Activated CD8-positive, alpha-beta T cell treated with anti-CD3 and anti-CD28 coated beads, Interleukin-2, amount 10 ng/mL, durations not matched to agents 7 days and 5 days (primary cell): ENCODE measurements around the gene DGKI. TPM values are rescaled to one million over a fixed set of nuclear protein-coding genes. Genes with fewer than 3 reads are reported as not detected.

Experiments
- ATAC-seq: fragments of 150-1000 bp; cut with Tn5 transposase; one replicate; pipeline ENCODE4 v1.10.0; 2021; ENCODE audit warnings: moderate library complexity
- CTCF ChIA-PET: fragments of 350-600 bp; sonication (Branson Sonifier 250); formaldehyde crosslinking; loops from one replicate; lab custom pipeline; 2021; ENCODE audit warnings: antibody characterized with exemption; lab: Charles Lee
- POLR2A ChIA-PET: fragments of 350-600 bp; sonication (Branson Sonifier 250); formaldehyde crosslinking; loops from one replicate; lab custom pipeline; 2021; ENCODE audit warnings: antibody characterized with exemption; lab: Charles Lee
- DNase-seq: peaks from one replicate; pipeline ENCODE4 v3.0.0-alpha.2; 2020
- H3K27ac Mint-ChIP-seq: one replicate; pipeline ENCODE4 v1.8.0; 2021; ENCODE audit warnings: mild to moderate bottlenecking, mixed read lengths
- H3K27me3 Mint-ChIP-seq: one replicate; pipeline ENCODE4 v1.8.0; 2021; ENCODE audit warnings: low read depth, mixed read lengths
- H3K36me3 Mint-ChIP-seq: one replicate; pipeline ENCODE4 v1.8.0; 2021; ENCODE audit warnings: low read depth, mixed read lengths
- H3K4me1 Mint-ChIP-seq: one replicate; pipeline ENCODE4 v1.8.0; 2021; ENCODE audit warnings: low read depth, mixed read lengths
- H3K4me3 Mint-ChIP-seq: one replicate; pipeline ENCODE4 v1.8.0; 2021; ENCODE audit warnings: mild to moderate bottlenecking, mixed read lengths
- H3K9me3 Mint-ChIP-seq: one replicate; pipeline ENCODE4 v1.8.0; 2022; ENCODE audit warnings: mixed read lengths; ENCODE audit not compliant: insufficient read depth
- total RNA-seq, 2 experiments: library from RNA; stranded (reverse); gene quantifications; one replicate each; pipeline ENCODE4 v1.2.3, GENCODE V29; 2021

Gene DGKI
- total RNA-seq, 2 experiments from 2014 or later, result not detected

- no peak for DNase-seq
- CTCF ChIA-PET, result no interaction called here
- ATAC-seq, result no peak
- Mint-ChIP-seq H3K4me1 (peaks cover 7% of the 10 kb centered on the region), H3K27me3 (no peaks in the 10 kb centered on the region), H3K4me3 (no peak overlapping the region), H3K36me3 (peaks cover 30% of the 10 kb centered on the region), H3K9me3 (peaks cover 7% of the 10 kb centered on the region), H3K27ac (no peak overlapping the region)
- POLR2A ChIA-PET, result no interaction called here
These were observed 23.9 kb upstream of the DGKI start for GRCh38 chr7:137870684-137871083.

GRCh38 chr7:137870078-137870477, 23.3 kb upstream of the DGKI start:
- no peak overlapping the region for H3K4me3 Mint-ChIP-seq
- peaks cover 12% of the 10 kb centered on the region for H3K9me3 Mint-ChIP-seq
- DNase-seq (no peak), ATAC-seq (no peak)
- H3K27ac Mint-ChIP-seq, result no peak overlapping the region
- H3K27me3 Mint-ChIP-seq, result no peaks in the 10 kb centered on the region
- H3K4me1 Mint-ChIP-seq, result peaks cover 7% of the 10 kb centered on the region
- ChIA-PET POLR2A (no interaction called here), CTCF (no interaction called here)
- H3K36me3 Mint-ChIP-seq, result peaks cover 34% of the 10 kb centered on the region

GRCh38 chr7:137869260-137869659, 22.5 kb upstream of the DGKI start:
- no peak overlapping the region for H3K27ac Mint-ChIP-seq
- DNase-seq (no peak), ATAC-seq (no peak)
- peaks cover 32% of the 10 kb centered on the region for H3K36me3 Mint-ChIP-seq
- no peak overlapping the region for H3K4me3 Mint-ChIP-seq
- ChIA-PET CTCF (no interaction called here), POLR2A (no interaction called here)
- peaks cover 7% of the 10 kb centered on the region for H3K4me1 Mint-ChIP-seq
- H3K27me3 Mint-ChIP-seq, result no peaks in the 10 kb centered on the region
- peaks cover 12% of the 10 kb centered on the region for H3K9me3 Mint-ChIP-seq

DNA sequence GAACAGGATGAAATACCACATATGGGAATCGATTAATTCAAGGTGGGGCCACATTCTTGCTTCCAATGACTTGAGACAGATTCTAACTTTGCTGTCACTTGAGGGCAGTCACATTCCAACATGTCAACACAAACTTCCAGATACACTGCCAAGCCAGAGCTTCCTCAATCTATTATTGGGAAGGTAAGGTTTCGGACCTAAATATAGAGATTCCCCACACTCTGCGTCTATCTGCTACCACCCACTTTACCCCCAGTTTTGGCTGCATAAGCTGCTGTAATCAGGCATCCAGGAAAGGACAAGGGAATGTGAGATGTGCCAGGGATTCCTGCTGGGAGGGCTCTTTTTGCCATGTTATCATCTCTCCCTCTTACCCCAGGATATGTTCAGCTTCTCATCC, 20.5 kb upstream of the DGKI start:
- Mint-ChIP-seq H3K36me3 (peaks cover 31% of the 10 kb centered on the region), H3K27ac (no peak overlapping the region), H3K9me3 (peaks cover 12% of the 10 kb centered on the region), H3K27me3 (no peaks in the 10 kb centered on the region), H3K4me3 (no peak overlapping the region), H3K4me1 (peaks cover 4% of the 10 kb centered on the region)
- DNase-seq (no peak), ATAC-seq (no peak)
- CTCF ChIA-PET, result interaction anchor here (1.4 kb wide), 1 partner anchor 212 kb away, joined by 4 read pairs; no protein-coding TSS in a partner anchor
- POLR2A ChIA-PET, result no interaction called here

GRCh38 chr7:137865764-137866163, 19.0 kb upstream of the DGKI start:
- H3K36me3 Mint-ChIP-seq, result peaks cover 31% of the 10 kb centered on the region
- H3K27ac Mint-ChIP-seq, result no peak overlapping the region
- H3K4me3 Mint-ChIP-seq, result no peak overlapping the region
- peaks cover 3% of the 10 kb centered on the region for H3K4me1 Mint-ChIP-seq
- peaks cover 12% of the 10 kb centered on the region for H3K9me3 Mint-ChIP-seq
- ChIA-PET POLR2A (no interaction called here), CTCF (interaction anchor here (1.2 to 1.4 kb wide), 2 partner anchors 26 to 210 kb away, joined by 3 to 4 read pairs; no protein-coding TSS in a partner anchor)
- DNase-seq, result no peak
- H3K27me3 Mint-ChIP-seq, result no peaks in the 10 kb centered on the region
- no peak for ATAC-seq

GRCh38 chr7:137862964-137863363, 16.2 kb upstream of the DGKI start:
- Mint-ChIP-seq H3K4me1 (no peaks in the 10 kb centered on the region), H3K4me3 (no peak overlapping the region), H3K9me3 (peaks cover 12% of the 10 kb centered on the region), H3K27ac (no peak overlapping the region), H3K36me3 (peaks cover 26% of the 10 kb centered on the region), H3K27me3 (no peaks in the 10 kb centered on the region)
- DNase-seq (no peak), ATAC-seq (no peak)
- ChIA-PET POLR2A (interaction anchor here (1.2 kb wide), 1 partner anchor 42 kb away, joined by 3 read pairs; no protein-coding TSS in a partner anchor), CTCF (no interaction called here)

DNA sequence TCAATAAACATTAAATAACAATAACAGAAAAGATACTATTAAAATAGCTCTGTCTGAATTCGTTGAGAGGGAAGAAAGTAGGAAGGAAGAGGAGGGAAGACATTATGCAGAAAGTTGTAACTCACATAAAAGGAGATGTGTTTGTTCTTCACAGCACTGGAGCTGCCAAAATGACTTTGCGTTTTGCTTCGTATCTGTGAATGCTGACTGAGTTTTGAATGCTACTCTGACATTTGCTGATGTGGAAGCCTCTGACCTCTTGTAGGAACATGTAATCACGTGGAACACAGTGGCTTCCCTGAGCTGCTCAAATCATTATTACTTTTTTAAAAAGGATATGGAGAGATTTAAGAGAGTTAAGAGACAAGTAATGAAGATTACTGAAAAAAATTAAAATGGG, 15.6 kb upstream of the DGKI start:
- Mint-ChIP-seq H3K36me3 (peaks cover 20% of the 10 kb centered on the region), H3K27me3 (no peaks in the 10 kb centered on the region), H3K9me3 (peaks cover 12% of the 10 kb centered on the region), H3K27ac (no peak overlapping the region), H3K4me1 (no peaks in the 10 kb centered on the region), H3K4me3 (no peak overlapping the region)
- no peak for DNase-seq
- ChIA-PET POLR2A (interaction anchor here (1.2 kb wide), 1 partner anchor 41 kb away, joined by 3 read pairs; no protein-coding TSS in a partner anchor), CTCF (interaction anchor here (0.7 kb wide), 1 partner anchor 42 kb away, joined by 3 read pairs; no protein-coding TSS in a partner anchor)
- ATAC-seq, result no peak

GRCh38 chr7:137860542-137860941, 13.8 kb upstream of the DGKI start:
- Mint-ChIP-seq H3K9me3 (peaks cover 4% of the 10 kb centered on the region), H3K36me3 (peaks cover 6% of the 10 kb centered on the region), H3K27ac (no peak overlapping the region), H3K4me1 (no peaks in the 10 kb centered on the region), H3K27me3 (no peaks in the 10 kb centered on the region), H3K4me3 (no peak overlapping the region)
- DNase-seq (no peak), ATAC-seq (no peak)
- ChIA-PET CTCF (no interaction called here), POLR2A (no interaction called here)

- H3K27ac Mint-ChIP-seq, result no peak overlapping the region
These were observed 6.3 kb upstream of the DGKI start for GRCh38 chr7:137853053-137853452.

DNA sequence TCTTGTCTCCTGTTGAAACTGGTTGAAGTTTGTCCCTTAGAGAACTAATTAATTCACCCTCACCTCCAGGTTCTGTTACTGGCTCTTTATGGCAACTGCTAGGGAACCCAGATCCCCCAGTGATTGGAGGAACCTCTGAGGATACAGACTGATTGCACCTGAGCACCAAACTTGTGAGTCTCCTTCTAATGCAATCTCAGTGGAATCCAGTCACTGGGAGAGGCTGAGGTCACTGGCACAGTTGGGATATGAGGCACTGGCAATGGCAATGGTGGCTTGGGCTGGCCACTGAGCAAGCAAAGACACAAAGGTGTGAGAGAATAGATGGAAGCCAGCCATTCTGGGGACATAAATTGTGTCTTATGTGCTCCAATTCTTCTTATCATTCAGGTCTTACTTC, 5.3 kb upstream of the DGKI start:
- Mint-ChIP-seq H3K4me1 (peaks cover 12% of the 10 kb centered on the region), H3K27me3 (peaks cover 20% of the 10 kb centered on the region), H3K4me3 (no peak overlapping the region), H3K27ac (no peak overlapping the region), H3K9me3 (no peaks in the 10 kb centered on the region), H3K36me3 (no peaks in the 10 kb centered on the region)
- CTCF ChIA-PET, result interaction anchor here (2.5 kb wide), 1 partner anchor 52 kb away, joined by 8 read pairs; no protein-coding TSS in a partner anchor
- POLR2A ChIA-PET, result no interaction called here
- ATAC-seq, result no peak
- DNase-seq, result no peak

More at GRCh38 chr7:137853053-137853452, 6.3 kb upstream of the DGKI start:
- no peak overlapping the region for H3K4me3 Mint-ChIP-seq
- no peak for ATAC-seq
- DNase-seq, result no peak
- H3K36me3 Mint-ChIP-seq, result no peaks in the 10 kb centered on the region
- peaks cover 15% of the 10 kb centered on the region for H3K27me3 Mint-ChIP-seq
- POLR2A ChIA-PET, result no interaction called here
- CTCF ChIA-PET, result no interaction called here
- H3K9me3 Mint-ChIP-seq, result no peaks in the 10 kb centered on the region
- H3K4me1 Mint-ChIP-seq, result peaks cover 5% of the 10 kb centered on the region

DNA sequence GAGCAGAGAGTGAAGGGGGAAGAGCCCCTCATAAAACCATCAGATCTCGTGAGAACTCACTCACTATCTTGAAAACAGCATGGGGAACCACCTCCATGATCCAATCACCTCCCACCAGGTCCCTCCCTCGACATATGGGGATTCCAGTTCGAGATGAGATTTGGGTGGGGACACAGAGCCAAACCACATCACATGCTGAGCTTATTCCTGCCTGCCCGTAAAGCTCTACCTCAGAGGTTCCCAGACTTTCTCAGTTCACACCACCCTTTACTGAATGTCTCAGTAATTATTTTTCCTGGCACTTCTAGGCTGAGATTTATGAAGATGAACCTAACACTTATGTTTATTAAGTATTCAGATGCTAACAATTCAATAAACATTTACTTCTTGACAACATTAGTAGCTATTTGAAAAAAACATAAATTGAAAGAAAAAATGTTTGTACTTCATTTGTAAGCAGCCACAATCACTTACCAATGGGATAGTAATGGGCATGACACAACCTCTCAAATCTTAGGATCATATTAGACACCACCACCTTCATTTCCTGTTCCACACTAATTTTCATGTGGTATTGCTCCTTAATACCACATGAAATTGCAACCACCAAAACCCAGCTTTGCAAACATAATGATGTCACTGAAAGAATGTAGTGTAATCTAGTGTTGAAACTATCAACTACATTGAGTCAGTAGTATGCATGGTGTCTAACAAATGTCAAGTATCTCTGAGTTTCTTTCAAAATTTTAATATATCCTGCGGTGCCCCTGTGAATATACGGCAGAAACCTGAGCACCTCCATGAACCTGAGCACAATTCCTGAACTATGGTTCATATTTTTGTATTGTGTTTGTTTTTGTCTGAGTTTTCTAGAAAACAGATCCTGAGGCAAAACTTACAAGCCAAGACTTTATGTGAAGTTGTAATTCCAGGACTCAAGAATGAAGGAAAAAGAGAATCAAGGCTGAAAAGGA, 4.5 kb upstream of the DGKI start:
- H3K9me3 Mint-ChIP-seq, result no peaks in the 10 kb centered on the region
- DNase-seq (no peak), ATAC-seq (no peak)
- ChIA-PET POLR2A (no interaction called here), CTCF (interaction anchor here (0.8 to 2.5 kb wide), 2 partner anchors 53 to 158 kb away, joined by 3 to 8 read pairs; no protein-coding TSS in a partner anchor)
- peaks cover 20% of the 10 kb centered on the region for H3K27me3 Mint-ChIP-seq
- no peaks in the 10 kb centered on the region for H3K36me3 Mint-ChIP-seq
- no peak overlapping the region for H3K4me3 Mint-ChIP-seq
- H3K27ac Mint-ChIP-seq, result no peak overlapping the region
- peaks cover 12% of the 10 kb centered on the region for H3K4me1 Mint-ChIP-seq

GRCh38 chr7:137850571-137850970, 3.8 kb upstream of the DGKI start:
- ChIA-PET POLR2A (no interaction called here), CTCF (interaction anchor here (0.8 to 2.5 kb wide), 2 partner anchors 53 to 158 kb away, joined by 3 to 8 read pairs; no protein-coding TSS in a partner anchor)
- ATAC-seq (no peak), DNase-seq (no peak)
- H3K4me3 Mint-ChIP-seq, result no peak overlapping the region
- H3K9me3 Mint-ChIP-seq, result no peaks in the 10 kb centered on the region
- no peaks in the 10 kb centered on the region for H3K36me3 Mint-ChIP-seq
- H3K27ac Mint-ChIP-seq, result no peak overlapping the region
- peaks cover 14% of the 10 kb centered on the region for H3K4me1 Mint-ChIP-seq
- H3K27me3 Mint-ChIP-seq, result peaks cover 26% of the 10 kb centered on the region
